G401 (cell line): Measurements from ENCODE around the gene ATG4D. TPM values are rescaled to one million over a fixed set of nuclear protein-coding genes. Genes with fewer than 3 reads are reported as not detected.

Source experiments
- DNase-seq: peaks from one replicate; pipeline ENCODE4 v3.0.0-alpha.2; 2015; ENCODE audit warnings: low spot score
- in situ Hi-C: cut with HindIII; loops from 2 replicates; pipeline ENCODE4 v1.10.0; 2016; ENCODE audit warnings: low sequenced_read_pairs, mixed read lengths
- total RNA-seq: library from RNA; depleted of rRNA; stranded (reverse); fragments of >200 nt; shearing (Covaris generic); gene quantifications from 2 replicates; pipeline ENCODE4 v1.2.3, GENCODE V29; 2014; rRNA removed

The ATG4D gene
- total RNA-seq: 50.9 and 58.5 TPM in 2 replicates

GRCh38 chr19:10543420-10544241 is at the start of gene ATG4D:
ATG4D (plus strand) TSS chr19:10543904; CDS start chr19:10544091, 187 bp downstream.
- in situ Hi-C loops: no loop called here
- peak; percentile 76 for DNase-seq

- DNase-seq: no peak
- in situ Hi-C loops: no loop called here
Observed at GRCh38 chr19:10497371-10497770, 46.3 kb upstream of the ATG4D start.

GRCh38 chr19:10499550-10500246 is 44.0 kb upstream of the ATG4D start:
- no peak for DNase-seq
- in situ Hi-C loops: no loop called here

- in situ Hi-C loops: no loop called here
- DNase-seq: no peak
Observed at GRCh38 chr19:10500247-10500592, 43.5 kb upstream of the ATG4D start.

GRCh38 chr19:10501971-10502523 is 41.7 kb upstream of the ATG4D start:
- DNase-seq: peak; percentile 76
- in situ Hi-C loops: no loop called here

- in situ Hi-C loops: no loop called here
- peak; percentile 87 for DNase-seq
Observed at GRCh38 chr19:10502524-10503001, 41.1 kb upstream of the ATG4D start.

- in situ Hi-C loops: no loop called here
- DNase-seq: peak; percentile 42
Observed at GRCh38 chr19:10503002-10503789, 40.5 kb upstream of the ATG4D start, which contains the start of gene KEAP1. KEAP1 (minus strand) TSS chr19:10503356; CDS start chr19:10500033, 3,323 bp downstream.

- DNase-seq: peak; percentile 52
- in situ Hi-C loops: no loop called here
Observed at GRCh38 chr19:10505583-10506229, 38.0 kb upstream of the ATG4D start.

GRCh38 chr19:10508036-10508435 is 35.7 kb upstream of the ATG4D start:
- DNase-seq: no peak
- in situ Hi-C loops: no loop called here

- no peak for DNase-seq
- in situ Hi-C loops: no loop called here
Observed at GRCh38 chr19:10508707-10509106, 35.0 kb upstream of the ATG4D start.

GRCh38 chr19:10510301-10510802 is 33.4 kb upstream of the ATG4D start:
- peak; percentile 5 for DNase-seq
- in situ Hi-C loops: no loop called here

GRCh38 chr19:10513223-10513622 is 30.5 kb upstream of the ATG4D start:
- in situ Hi-C loops: no loop called here
- DNase-seq: no peak

GRCh38 chr19:10514211-10515145 is 29.2 kb upstream of the ATG4D start:
- no peak for DNase-seq
- in situ Hi-C loops: no loop called here

- in situ Hi-C loops: no loop called here
- no peak for DNase-seq
Observed at GRCh38 chr19:10516064-10516385, 27.7 kb upstream of the ATG4D start.

GRCh38 chr19:10516671-10517286 is 26.9 kb upstream of the ATG4D start:
- in situ Hi-C loops: no loop called here

GRCh38 chr19:10517361-10517759 is 26.3 kb upstream of the ATG4D start, which contains the start of gene S1PR5:
S1PR5 (minus strand) TSS chr19:10517447; CDS start chr19:10515011, 2,436 bp downstream.
- in situ Hi-C loops: no loop called here
- peak; percentile 5 for DNase-seq

More at GRCh38 chr19:10516671-10517286, 26.9 kb upstream of the ATG4D start:
- no peak for DNase-seq

GRCh38 chr19:10517760-10518443 is 25.8 kb upstream of the ATG4D start:
- in situ Hi-C loops: no loop called here
- peak; percentile 14 for DNase-seq
